Chondrocyte (in vitro differentiated cells): ENCODE data around the gene STK24. TPM values are rescaled to one million over a fixed set of nuclear protein-coding genes. Genes with fewer than 3 reads are reported as not detected.

Experiments
- DNase-seq: peaks from one replicate; pipeline ENCODE4 v3.0.0; 2021; ENCODE audit warnings: mixed read lengths, low spot score
- H3K27ac Mint-ChIP-seq: one replicate; pipeline ENCODE4 v1.8.0; 2021; ENCODE audit warnings: mild to moderate bottlenecking, moderate library complexity, mixed read lengths; ENCODE audit not compliant: unreplicated experiment
- H3K27me3 Mint-ChIP-seq: 2 replicates; pipeline ENCODE4 v1.8.0; 2021; ENCODE audit warnings: low read depth, mixed read lengths
- H3K36me3 Mint-ChIP-seq: 2 replicates; pipeline ENCODE4 v1.8.0; 2021; ENCODE audit warnings: low read depth, mixed read lengths
- H3K4me1 Mint-ChIP-seq: 2 replicates; pipeline ENCODE4 v1.8.0; 2021; ENCODE audit warnings: low read depth, mild to moderate bottlenecking, mixed read lengths
- H3K4me3 Mint-ChIP-seq: one replicate; pipeline ENCODE4 v1.8.0; 2021; ENCODE audit warnings: mild to moderate bottlenecking, moderate library complexity, mixed read lengths; ENCODE audit not compliant: unreplicated experiment
- H3K9me3 Mint-ChIP-seq: 2 replicates; pipeline ENCODE4 v1.8.0; 2021; ENCODE audit warnings: low read depth, mixed read lengths
- CTCF ChIP-seq: fragments of 200-600 bp; sonication (generic); IDR thresholded peaks from 2 replicates; pipeline ENCODE4 v1.5.0; 2021; ENCODE audit warnings: antibody characterized with exemption, mild to moderate bottlenecking, moderate library complexity
- total RNA-seq: library from RNA; stranded (reverse); gene quantifications from 3 replicates; pipeline ENCODE4 v1.2.1, GENCODE V29; 2021

The STK24 gene
- total RNA-seq, 1 donor from 2014 or later, result 100 TPM

GRCh38 chr13:98529171-98529570 is 47.7 kb downstream of the STK24 start:
- Mint-ChIP-seq H3K36me3 (no peaks in the 10 kb centered on the region), H3K4me3 (no peak overlapping the region), H3K4me1 (peaks cover 55% of the 10 kb centered on the region), H3K27me3 (no peaks in the 10 kb centered on the region), H3K9me3 (no peaks in the 10 kb centered on the region), H3K27ac (no peak overlapping the region)
- DNase-seq, result no peak
- TF ChIP-seq CTCF, result no peak

GRCh38 chr13:98528663-98529064 is 48.2 kb downstream of the STK24 start:
- H3K36me3 Mint-ChIP-seq, result no peaks in the 10 kb centered on the region
- no peak for TF ChIP-seq CTCF
- H3K27ac Mint-ChIP-seq, result peak overlapping the region; percentile 27
- no peak overlapping the region for H3K4me3 Mint-ChIP-seq
- H3K4me1 Mint-ChIP-seq, result peaks cover 56% of the 10 kb centered on the region
- no peak for DNase-seq
- no peaks in the 10 kb centered on the region for H3K27me3 Mint-ChIP-seq
- H3K9me3 Mint-ChIP-seq, result no peaks in the 10 kb centered on the region

GRCh38 chr13:98527526-98527925 is 49.4 kb downstream of the STK24 start:
- DNase-seq, result no peak
- no peak for TF ChIP-seq CTCF
- Mint-ChIP-seq H3K27me3 (no peaks in the 10 kb centered on the region), H3K9me3 (no peaks in the 10 kb centered on the region), H3K36me3 (no peaks in the 10 kb centered on the region), H3K4me1 (peaks cover 59% of the 10 kb centered on the region), H3K27ac (no peak overlapping the region), H3K4me3 (no peak overlapping the region)

- Mint-ChIP-seq H3K9me3 (no peaks in the 10 kb centered on the region), H3K27me3 (no peaks in the 10 kb centered on the region), H3K4me3 (no peak overlapping the region), H3K36me3 (no peaks in the 10 kb centered on the region), H3K4me1 (peaks cover 69% of the 10 kb centered on the region), H3K27ac (peak overlapping the region; percentile 37)
- no peak for TF ChIP-seq CTCF
- DNase-seq, result no peak
These were observed 50.8 kb downstream of the STK24 start for GRCh38 chr13:98526182-98526512.

- Mint-ChIP-seq H3K4me1 (peaks cover 67% of the 10 kb centered on the region), H3K4me3 (no peak overlapping the region), H3K27me3 (no peaks in the 10 kb centered on the region), H3K27ac (no peak overlapping the region), H3K36me3 (no peaks in the 10 kb centered on the region), H3K9me3 (no peaks in the 10 kb centered on the region)
- no peak for TF ChIP-seq CTCF
- no peak for DNase-seq
These were observed 51.3 kb downstream of the STK24 start for GRCh38 chr13:98525456-98526181.
